ENCODE measurements around the gene SF3A1.

SF3A1 gene

DNA sequence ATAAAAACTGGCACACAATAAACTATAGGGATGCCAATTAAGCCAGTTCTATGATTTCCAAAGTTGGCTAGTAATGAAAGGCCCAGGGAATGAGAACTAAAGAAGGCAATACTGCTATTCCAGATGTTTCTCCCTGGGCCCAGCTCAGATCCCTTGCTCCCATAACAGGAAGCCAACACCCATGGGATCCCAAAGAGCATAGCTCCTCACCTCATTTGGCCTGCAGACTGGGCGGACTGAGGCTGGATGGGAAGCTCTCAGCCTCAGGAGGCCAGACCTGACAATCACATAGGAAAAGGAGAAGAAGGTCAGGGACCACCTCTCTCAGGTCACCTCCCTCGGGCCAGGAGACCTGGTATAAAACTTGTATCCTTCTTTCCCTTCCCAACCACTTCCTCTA, 35.2 kb downstream of the SF3A1 start:
- no peak for DNase-seq

GRCh38 chr22:30320021-30320556, 36.6 kb downstream of the SF3A1 start:
- no peak for DNase-seq

DNA sequence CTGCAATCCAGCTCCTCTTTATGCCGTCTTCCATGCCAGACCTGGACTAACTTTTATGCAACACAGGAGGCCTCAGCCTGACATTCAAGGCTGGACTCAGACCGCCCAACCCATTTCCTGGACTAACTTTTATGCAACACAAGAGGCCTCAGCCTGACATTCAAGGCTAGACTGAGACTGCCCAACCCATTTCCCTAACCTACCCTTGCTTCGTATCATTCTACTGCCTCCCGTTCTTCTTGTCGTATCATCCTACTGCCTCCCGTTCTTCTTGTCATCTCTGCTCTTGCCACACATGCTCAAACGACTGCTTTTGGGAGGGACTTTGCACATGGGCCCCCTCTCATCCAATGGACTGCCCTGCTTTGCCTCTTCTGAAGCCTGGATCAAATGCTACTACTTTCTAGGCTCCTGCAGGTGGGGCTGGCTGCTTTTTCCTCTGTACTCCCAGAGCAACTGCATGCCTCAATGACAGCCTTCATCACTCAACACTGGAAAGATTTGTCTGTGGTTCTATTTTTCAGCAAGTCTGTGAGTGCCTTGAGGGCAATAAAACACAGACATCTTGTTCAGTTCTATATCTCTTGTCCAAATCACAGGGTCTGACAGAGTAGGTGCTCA, 37.8 kb downstream of the SF3A1 start:
- no peak for DNase-seq

DNA sequence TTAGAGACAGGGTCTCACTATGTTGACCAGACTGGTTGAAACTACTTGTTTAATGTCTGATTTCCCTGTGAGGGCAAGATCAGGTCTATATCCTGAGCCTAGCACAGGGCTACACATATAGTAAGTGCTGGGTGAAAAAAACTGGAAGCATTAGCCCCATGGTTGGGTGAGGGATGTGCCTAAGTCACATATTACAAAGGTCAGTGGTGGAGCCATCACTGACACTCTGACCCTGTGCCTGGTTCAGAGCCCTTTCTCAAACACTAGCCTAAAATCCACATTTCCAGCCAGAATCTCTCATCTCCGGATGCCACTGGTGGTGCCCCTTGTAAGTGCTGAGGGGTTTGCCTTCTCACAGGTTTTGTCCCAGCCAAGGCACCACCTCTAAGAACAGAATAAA, 38.9 kb downstream of the SF3A1 start:
- no peak for DNase-seq

- no peak for DNase-seq
Observed at GRCh38 chr22:30315962-30316576, 40.6 kb downstream of the SF3A1 start.

GRCh38 chr22:30314915-30315314, 41.8 kb downstream of the SF3A1 start:
- DNase-seq, result no peak

DNA sequence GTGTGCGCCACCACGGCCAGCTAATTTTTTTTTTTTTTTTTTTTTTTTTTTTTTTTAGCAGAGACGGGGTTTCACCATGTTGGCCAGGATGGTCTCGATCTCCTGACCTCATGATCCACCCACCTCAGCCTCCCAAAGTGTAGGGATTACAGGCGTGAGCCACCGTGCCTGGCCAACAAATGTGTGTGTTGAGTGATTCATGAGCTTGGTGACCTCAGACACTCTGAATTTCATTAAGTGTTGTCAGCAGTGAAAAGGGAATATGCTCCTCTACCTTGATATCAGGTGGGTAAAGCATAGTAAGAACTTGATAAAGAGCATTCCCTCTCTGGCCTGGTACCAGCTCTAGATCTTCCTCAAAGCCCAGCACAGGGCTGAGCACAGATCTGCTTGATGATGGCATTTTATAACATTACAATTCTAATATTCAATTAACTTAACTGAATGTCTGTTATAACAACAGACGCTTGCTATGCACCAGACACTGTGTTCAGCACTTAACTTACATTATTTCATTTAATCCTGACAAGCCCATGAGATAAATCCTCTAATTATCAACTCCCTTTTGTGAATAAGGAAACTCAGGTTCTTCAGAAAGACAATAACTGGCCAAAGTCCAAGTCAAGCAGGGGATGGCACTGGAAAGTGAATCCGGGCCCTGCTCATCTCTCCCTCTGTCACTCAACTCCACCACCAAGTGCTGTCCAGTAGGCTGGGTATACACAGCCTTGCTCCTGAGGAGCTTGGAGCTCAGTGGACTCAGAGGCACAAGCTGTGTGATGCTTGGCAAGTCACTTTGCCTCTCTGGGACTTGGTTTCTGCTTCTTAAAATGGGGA, 42.9 kb downstream of the SF3A1 start:
- DNase-seq, result no peak

GRCh38 chr22:30312053-30312452, 44.6 kb downstream of the SF3A1 start:
- DNase-seq, result no peak

GRCh38 chr22:30310881-30311771, 45.6 kb downstream of the SF3A1 start:
- DNase-seq, result no peak

GRCh38 chr22:30309951-30310741, 46.5 kb downstream of the SF3A1 start:
- DNase-seq, result no peak

GRCh38 chr22:30308518-30309230, 48.0 kb downstream of the SF3A1 start:
- no peak for DNase-seq

DNA sequence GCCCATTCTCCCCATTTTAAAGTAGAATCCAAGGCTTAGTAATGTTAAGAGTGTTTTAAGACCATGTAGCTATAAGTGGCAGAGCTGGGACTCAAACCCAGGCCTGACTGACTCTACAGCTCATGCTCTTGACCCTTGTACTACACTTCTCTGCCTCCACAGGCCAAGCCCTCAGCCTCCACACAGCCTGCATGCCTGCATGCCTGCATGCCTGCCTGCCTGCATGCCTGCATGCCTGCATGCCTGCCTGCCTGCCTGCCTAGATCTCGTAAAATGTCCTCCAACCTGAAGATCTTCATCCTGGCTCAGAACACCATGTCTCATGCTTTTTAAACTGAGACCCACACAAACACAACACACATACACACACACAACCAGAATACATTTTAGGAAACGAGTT, 48.6 kb downstream of the SF3A1 start:
- DNase-seq, result no peak

- no peak for DNase-seq
Observed at GRCh38 chr22:30307041-30307574, 49.6 kb downstream of the SF3A1 start.

GRCh38 chr22:30306627-30307011, 50.1 kb downstream of the SF3A1 start:
- DNase-seq, result no peak

GRCh38 chr22:30305906-30306626, 50.6 kb downstream of the SF3A1 start:
- no peak for DNase-seq

DNA sequence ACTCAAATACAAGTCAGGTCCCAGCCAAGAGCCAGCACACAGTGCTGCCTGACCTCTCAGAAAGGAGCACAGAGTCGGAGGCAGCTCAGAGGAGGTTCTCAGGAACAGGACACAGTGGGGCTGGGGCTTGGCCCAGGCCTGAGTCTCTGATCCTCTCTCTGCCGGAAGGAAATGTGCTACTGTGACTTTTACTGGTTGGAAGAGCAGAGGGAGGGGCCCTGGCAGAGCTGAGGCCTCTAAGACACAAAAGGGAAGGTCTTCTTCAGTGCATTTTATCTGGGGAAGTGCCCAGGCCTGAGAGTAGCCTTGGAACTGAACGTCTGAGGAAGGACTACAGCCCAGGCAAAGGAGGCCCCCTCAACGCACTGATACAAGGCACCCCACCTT, 51.2 kb downstream of the SF3A1 start:
- DNase-seq, result no peak

GRCh38 chr22:30304495-30305244, 52.0 kb downstream of the SF3A1 start:
- DNase-seq, result no peak

- DNase-seq, result no peak
Observed at GRCh38 chr22:30302810-30303138, 53.9 kb downstream of the SF3A1 start.

GRCh38 chr22:30301995-30302809, 54.5 kb downstream of the SF3A1 start:
- DNase-seq, result no peak
